H1 (cell line): ENCODE results near the gene LSR.

Experiments used
- ASH2L ChIP-seq: fragments of 200-600, 300-600 bp; sonication (generic); IDR thresholded peaks from one replicate; pipeline ENCODE4 v1.7.1; 2017; ENCODE audit warnings: low read length
- CHD2 ChIP-seq: IDR thresholded peaks from 2 replicates; pipeline ENCODE4 v1.6.1; 2012; ENCODE audit warnings: low read length, improper control_type of control experiment
- EP300 ChIP-seq, 2 experiments: IDR thresholded peaks; 1 replicate in 1 of 2; 2 replicates in 1 of 2; pipeline ENCODE4 v1.6.1; 2011 to 2012; ENCODE audit warnings: low read depth in 2 of 2, low read length in 2 of 2, mild to moderate bottlenecking in 2 of 2, borderline replicate concordance in 1 of 2, inconsistent platforms in 1 of 2, moderate library complexity in 1 of 2
- EZH2 ChIP-seq: fragments of 200-600 bp; sonication (generic); IDR thresholded peaks from 2 replicates; pipeline ENCODE4 v1.7.1; 2012; ENCODE audit warnings: low read depth, mild to moderate bottlenecking, moderate library complexity, low read length, inconsistent platforms; ENCODE audit not compliant: severe bottlenecking
- NRF1 ChIP-seq: IDR thresholded peaks from 2 replicates; pipeline ENCODE4 v1.6.1; 2011; ENCODE audit warnings: mild to moderate bottlenecking, low read depth, low read length, improper control_type of control experiment
- POLR2AphosphoS5 ChIP-seq: IDR thresholded peaks from 2 replicates; pipeline ENCODE4 v1.6.1; 2011; ENCODE audit warnings: low read depth, low read length
- SIN3A ChIP-seq, 2 experiments: IDR thresholded peaks in 1 of 2; conservative IDR thresholded peaks in 1 of 2; 2 replicates each; pipeline ENCODE4 v1.6.1; 2011 to 2012; ENCODE audit warnings: low read length in 2 of 2, improper control_type of control experiment in 1 of 2, low read depth in 1 of 2, mild to moderate bottlenecking in 1 of 2
- TF ChIP-seq, protein P1 (sequence below), 3 experiments: IDR thresholded peaks; 1 replicate in 2 of 3; 2 replicates in 1 of 3; pipeline versions ENCODE4 v1.5.1 to v1.6.1; 2011; ENCODE audit warnings: low read length in 3 of 3, mild to moderate bottlenecking in 3 of 3, inconsistent platforms in 2 of 3, low read depth in 1 of 3, moderate library complexity in 1 of 3; ENCODE audit not compliant: insufficient read depth in 1 of 3; ENCODE audit errors: control extremely low read depth in 1 of 3
- TF ChIP-seq, protein P2 (sequence below): IDR thresholded peaks from 2 replicates; pipeline ENCODE4 v1.6.1; 2012; ENCODE audit warnings: inconsistent platforms
- TF ChIP-seq, protein P3 (sequence below): IDR thresholded peaks from 2 replicates; pipeline ENCODE4 v1.6.1; 2011; ENCODE audit warnings: low read length, improper control_type of control experiment

- TF ChIP-seq, protein P1, sequence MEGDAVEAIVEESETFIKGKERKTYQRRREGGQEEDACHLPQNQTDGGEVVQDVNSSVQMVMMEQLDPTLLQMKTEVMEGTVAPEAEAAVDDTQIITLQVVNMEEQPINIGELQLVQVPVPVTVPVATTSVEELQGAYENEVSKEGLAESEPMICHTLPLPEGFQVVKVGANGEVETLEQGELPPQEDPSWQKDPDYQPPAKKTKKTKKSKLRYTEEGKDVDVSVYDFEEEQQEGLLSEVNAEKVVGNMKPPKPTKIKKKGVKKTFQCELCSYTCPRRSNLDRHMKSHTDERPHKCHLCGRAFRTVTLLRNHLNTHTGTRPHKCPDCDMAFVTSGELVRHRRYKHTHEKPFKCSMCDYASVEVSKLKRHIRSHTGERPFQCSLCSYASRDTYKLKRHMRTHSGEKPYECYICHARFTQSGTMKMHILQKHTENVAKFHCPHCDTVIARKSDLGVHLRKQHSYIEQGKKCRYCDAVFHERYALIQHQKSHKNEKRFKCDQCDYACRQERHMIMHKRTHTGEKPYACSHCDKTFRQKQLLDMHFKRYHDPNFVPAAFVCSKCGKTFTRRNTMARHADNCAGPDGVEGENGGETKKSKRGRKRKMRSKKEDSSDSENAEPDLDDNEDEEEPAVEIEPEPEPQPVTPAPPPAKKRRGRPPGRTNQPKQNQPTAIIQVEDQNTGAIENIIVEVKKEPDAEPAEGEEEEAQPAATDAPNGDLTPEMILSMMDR (IDR thresholded peaks at IDR 0.05; ENCODE audit: control extremely low read depth in 1 of 3, insufficient read depth in 1 of 3, low read depth in 1 of 3, low read length in 3 of 3): no peak
- TF ChIP-seq SIN3A (conservative IDR thresholded peaks at IDR 0.05 in 1 of 2, IDR thresholded peaks at IDR 0.05 in 1 of 2; ENCODE audit: low read depth in 1 of 2, low read length in 2 of 2) (no peak), POLR2AphosphoS5 (0 out of 2 replicates have a peak, but pooled peaks have one; percentile 12), EP300 (IDR thresholded peaks at IDR 0.05; ENCODE audit: borderline replicate concordance in 1 of 2, low read depth in 2 of 2, low read length in 2 of 2) (no peak), CHD2 (no peak), ASH2L (no peak), EZH2 (no peak), NRF1 (no peak)
- TF ChIP-seq, protein P2, sequence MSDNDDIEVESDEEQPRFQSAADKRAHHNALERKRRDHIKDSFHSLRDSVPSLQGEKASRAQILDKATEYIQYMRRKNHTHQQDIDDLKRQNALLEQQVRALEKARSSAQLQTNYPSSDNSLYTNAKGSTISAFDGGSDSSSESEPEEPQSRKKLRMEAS: no peak
- TF ChIP-seq, protein P3, sequence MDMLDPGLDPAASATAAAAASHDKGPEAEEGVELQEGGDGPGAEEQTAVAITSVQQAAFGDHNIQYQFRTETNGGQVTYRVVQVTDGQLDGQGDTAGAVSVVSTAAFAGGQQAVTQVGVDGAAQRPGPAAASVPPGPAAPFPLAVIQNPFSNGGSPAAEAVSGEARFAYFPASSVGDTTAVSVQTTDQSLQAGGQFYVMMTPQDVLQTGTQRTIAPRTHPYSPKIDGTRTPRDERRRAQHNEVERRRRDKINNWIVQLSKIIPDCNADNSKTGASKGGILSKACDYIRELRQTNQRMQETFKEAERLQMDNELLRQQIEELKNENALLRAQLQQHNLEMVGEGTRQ: no peak
These were observed 13.4 kb downstream of the LSR start for GRCh38 chr19:35262101-35262761.
